Measurements from ENCODE around the gene SLC66A3.

The SLC66A3 gene

GRCh38 chr2:11220445-11220844 lies 65.2 kb downstream of the SLC66A3 start:
- DNase-seq, result no peak

- no peak for DNase-seq
These were observed 67.6 kb downstream of the SLC66A3 start for GRCh38 chr2:11222845-11223244.

- no peak for DNase-seq
These were observed 69.6 kb downstream of the SLC66A3 start for GRCh38 chr2:11224887-11225286.

- DNase-seq, result no peak
These were observed 72.3 kb downstream of the SLC66A3 start for GRCh38 chr2:11227595-11227994.
